ENCODE results near the gene ZCWPW2.

- TF ChIP-seq CTCF (IDR thresholded peaks at IDR 0.05; ENCODE audit: low read depth, low read length) (no peak), MAX (IDR thresholded peaks at IDR 0.05; ENCODE audit: low read depth, low read length) (no peak), POLR2A (IDR thresholded peaks at IDR 0.05; ENCODE audit: extremely low read depth, insufficient read length) (no peak)
Measured at GRCh38 chr3:28308196-28308595, 40.3 kb upstream of the ZCWPW2 start.

Data from NB4 (cell line).